GM06990 (cell line): ENCODE results near the gene RAB4B.
A peak's percentile ranks its signal among the peaks of the same experiment; 100 is the strongest.
"Not testable (repeated sequence)": the region's sequence is repeated elsewhere in the genome, so short reads cannot be mapped to it uniquely, and the experiment has no call there.

Experiments used
- DNase-seq: peaks from one replicate; pipeline ENCODE4 v3.0.0-alpha.2; 2011; ENCODE audit not compliant: insufficient read length; ENCODE audit errors: extremely low read depth
- H3K27me3 ChIP-seq: replicated peaks from 2 replicates; pipeline ENCODE4 v1.6.0; 2011; ENCODE audit warnings: low read length; ENCODE audit not compliant: control insufficient read depth, insufficient read depth
- H3K36me3 ChIP-seq: 2 replicates; pipeline ENCODE4 v1.5.1; 2011; ENCODE audit warnings: low read length; ENCODE audit not compliant: control insufficient read depth, insufficient read depth
- H3K4me3 ChIP-seq: replicated peaks from 2 replicates; pipeline ENCODE4 v1.5.1; 2011; ENCODE audit warnings: low read depth, mild to moderate bottlenecking, control low read depth, low read length
- CTCF ChIP-seq: IDR thresholded peaks from 2 replicates; pipeline ENCODE4 v1.5.1; 2011; ENCODE audit warnings: low read length, control low read depth, mild to moderate bottlenecking, inconsistent platforms; ENCODE audit not compliant: insufficient read depth, poor library complexity, severe bottlenecking

Gene RAB4B

GRCh38 chr19:40819479-40820234 lies 41.6 kb downstream of the RAB4B start:
- peak; percentile 62 for TF ChIP-seq CTCF
- H3K4me3 ChIP-seq, H3K27me3 ChIP-seq, DNase-seq, H3K36me3 ChIP-seq: not testable (repeated sequence)

DNA sequence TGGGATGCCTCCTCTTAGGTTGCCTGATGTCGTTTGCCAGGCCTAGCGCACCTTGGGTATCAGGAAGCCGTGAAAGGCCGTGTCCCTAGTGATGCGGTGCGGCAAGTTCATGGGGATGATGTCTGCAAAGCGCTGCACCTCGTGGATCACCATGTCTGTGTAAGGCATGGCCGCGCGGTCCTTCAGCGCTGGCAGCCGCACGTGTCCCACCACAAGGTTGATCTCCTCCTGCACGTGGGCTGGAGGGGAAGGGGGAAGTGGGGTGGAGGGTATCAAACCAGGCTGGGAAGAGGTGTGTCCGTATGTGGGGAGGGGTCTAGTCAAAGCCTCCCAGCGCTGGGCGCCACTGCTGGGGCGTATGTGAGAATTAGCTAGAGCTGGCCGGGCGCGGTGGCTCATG lies 44.1 kb downstream of the RAB4B start:
- H3K27me3 ChIP-seq, result no peaks in the 10 kb centered on the region
- H3K36me3 ChIP-seq, result no peaks in the 10 kb centered on the region
- H3K4me3 ChIP-seq, result no peak overlapping the region
- TF ChIP-seq CTCF, result no peak
- DNase-seq, result no peak

DNA sequence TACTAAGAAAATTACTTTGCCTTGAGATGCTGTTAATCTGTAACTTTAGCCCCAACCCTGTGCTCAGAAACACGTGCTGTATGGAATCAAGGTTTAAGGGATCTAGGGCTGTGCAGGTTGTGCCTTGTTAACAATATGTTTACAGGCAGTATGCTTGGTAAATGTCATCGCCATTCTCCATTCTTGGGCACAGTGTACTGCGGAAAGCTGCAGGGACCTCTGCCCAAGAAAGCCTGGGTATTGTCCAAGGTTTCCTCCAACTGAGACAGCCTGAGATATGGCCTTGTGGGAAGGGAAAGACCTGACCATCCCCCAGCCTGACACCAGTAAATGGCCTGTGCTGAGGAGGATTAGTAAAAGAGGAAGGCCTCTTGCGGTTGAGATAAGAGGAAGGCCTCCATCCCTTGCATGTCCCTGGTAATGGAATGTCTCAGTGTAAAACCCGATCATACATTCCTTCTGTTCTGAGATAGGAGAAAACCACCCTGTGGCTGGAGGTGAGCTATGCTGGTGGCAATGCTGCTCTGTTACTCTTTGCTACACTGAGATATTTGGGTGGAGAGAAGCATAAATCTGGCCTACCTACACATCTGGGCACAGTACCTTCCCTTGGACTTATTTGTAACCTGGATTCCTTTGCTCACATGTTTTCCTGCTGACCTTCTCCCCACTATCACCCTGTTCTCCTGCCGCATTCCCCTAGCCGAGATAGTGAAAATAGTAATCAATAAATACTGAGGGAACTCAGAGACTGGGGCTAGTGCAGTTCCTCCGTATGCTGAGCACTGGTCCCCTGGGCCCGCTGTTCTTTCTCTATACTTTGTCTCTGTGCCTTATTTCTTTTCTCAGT lies 44.9 kb downstream of the RAB4B start:
- H3K27me3 ChIP-seq, H3K4me3 ChIP-seq, H3K36me3 ChIP-seq, DNase-seq: not testable (repeated sequence)

DNA sequence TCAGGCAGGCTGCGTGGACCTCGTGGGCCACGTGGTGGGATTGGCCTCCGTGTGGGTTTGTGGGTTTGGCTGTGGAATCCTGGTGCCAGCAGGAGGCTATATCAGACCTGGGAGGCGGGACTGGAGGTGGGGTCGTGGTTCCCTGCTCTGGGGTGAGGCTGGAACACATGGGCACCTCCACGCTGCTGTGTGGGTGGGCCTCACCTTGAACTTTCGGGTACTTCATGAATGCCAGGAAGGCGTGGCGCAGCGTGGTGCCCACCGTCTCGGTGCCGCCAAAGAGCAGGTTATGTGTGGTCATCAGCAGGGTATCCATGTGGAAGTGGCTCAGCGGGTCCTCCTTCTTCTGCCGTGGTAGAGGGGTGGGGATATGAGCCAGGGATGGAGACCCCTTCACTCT lies 46.9 kb downstream of the RAB4B start:
- not testable (repeated sequence) for DNase-seq, H3K4me3 ChIP-seq, H3K27me3 ChIP-seq, H3K36me3 ChIP-seq

- H3K4me3 ChIP-seq, DNase-seq, H3K36me3 ChIP-seq, H3K27me3 ChIP-seq: not testable (repeated sequence)
Measured at GRCh38 chr19:40825460-40826095, 47.5 kb downstream of the RAB4B start.

DNA sequence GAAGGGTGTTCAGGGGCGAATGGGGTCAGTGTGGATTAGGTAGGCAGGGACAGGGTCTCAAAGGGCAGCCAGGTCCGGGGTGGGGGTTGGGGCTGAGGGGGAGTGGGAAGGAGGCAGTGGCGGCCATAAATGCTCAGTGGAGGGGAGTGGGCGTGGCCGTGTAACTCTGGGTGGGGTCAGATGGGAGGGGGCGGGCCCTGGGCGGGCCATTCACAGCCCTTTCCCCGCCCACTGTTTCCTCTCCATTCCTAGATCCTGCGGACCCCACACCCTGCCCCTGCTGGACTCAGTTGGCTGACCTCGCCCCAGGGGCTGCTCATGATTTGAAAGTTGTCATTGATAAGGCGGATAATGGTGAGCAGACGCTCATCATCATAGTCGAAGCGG lies 48.3 kb downstream of the RAB4B start:
- not testable (repeated sequence) for DNase-seq, H3K4me3 ChIP-seq, H3K36me3 ChIP-seq, H3K27me3 ChIP-seq

DNA sequence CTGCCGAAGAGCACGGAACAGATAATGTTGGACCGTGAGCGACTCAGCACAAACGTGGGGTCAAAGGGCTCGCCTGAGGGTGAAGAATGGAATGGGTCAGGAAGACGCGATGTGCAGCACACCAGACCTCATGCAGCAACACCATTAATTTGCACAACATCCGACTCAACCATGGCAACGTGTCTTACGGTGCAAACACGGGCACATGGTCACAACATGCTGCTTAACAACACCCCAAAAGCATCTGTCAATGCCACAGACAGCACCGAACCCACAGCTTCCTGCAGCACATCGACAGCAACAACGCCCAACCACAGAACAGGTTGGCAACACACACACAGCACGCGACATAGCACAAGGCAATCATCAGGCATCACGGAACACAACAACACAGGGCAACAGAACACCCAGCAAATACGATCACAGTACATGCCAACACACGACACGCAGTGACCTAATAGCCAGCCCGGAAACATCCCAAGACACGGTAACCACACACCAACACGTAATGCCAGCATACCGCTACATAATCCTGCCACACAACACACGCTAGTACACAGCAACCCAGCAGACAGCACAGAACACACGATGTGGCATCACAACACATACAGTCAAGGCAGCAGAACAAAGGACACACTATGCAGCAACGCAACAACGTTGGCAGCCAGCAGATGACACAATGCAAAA lies 48.8 kb downstream of the RAB4B start:
- H3K27me3 ChIP-seq, DNase-seq, H3K4me3 ChIP-seq, H3K36me3 ChIP-seq: not testable (repeated sequence)
